IMR-90 (cell line): ENCODE data around the gene SH3TC1. TPM values are rescaled to one million over a fixed set of nuclear protein-coding genes. Genes with fewer than 3 reads are reported as not detected.
A peak's percentile ranks its signal among the peaks of the same experiment; 100 is the strongest.

Experiments used
- ATAC-seq: fragments of 200-7000 bp; cut with Tn5 transposase; 2 replicates; pipeline ENCODE4 v1.9.1; 2020; ENCODE audit warnings: low read depth, mild to moderate bottlenecking, moderate library complexity
- BruUV-seq: library from RNA; stranded (reverse); fragments of 400-500 nt; replicated peaks from 2 replicates; lab custom pipeline; 2021; lab: Mats Ljungman, UMichigan
- CTCF ChIA-PET: fragments of 300-600 bp; formaldehyde crosslinking; extraction: SDS; loops from one replicate; lab custom pipeline; 2021; ENCODE audit warnings: antibody characterized with exemption; lab: Yijun Ruan, JAX
- POLR2A ChIA-PET: fragments of 300-600 bp; sonication (Branson Sonifier 250); formaldehyde crosslinking; loops from one replicate; lab custom pipeline; 2022; ENCODE audit warnings: antibody characterized with exemption; ENCODE audit not compliant: unreplicated experiment; lab: Charles Lee
- DNase-seq: peaks from one replicate; pipeline ENCODE4 v3.0.0; 2013
- H2AFZ ChIP-seq: replicated peaks from 2 replicates; pipeline ENCODE3; 2013; ENCODE audit warnings: low read length, mild to moderate bottlenecking; ENCODE audit not compliant: poor library complexity
- H2AK5ac ChIP-seq: 2 replicates; pipeline ENCODE4 v1.6.1; 2013; ENCODE audit warnings: low read depth, low read length, inconsistent platforms
- H2AK9ac ChIP-seq: replicated peaks from 2 replicates; pipeline ENCODE3; 2013; ENCODE audit warnings: mild to moderate bottlenecking, low read depth, low read length, moderate library complexity; ENCODE audit not compliant: poor library complexity
- H2BK120ac ChIP-seq: 2 replicates; pipeline ENCODE4 v1.6.1; 2013; ENCODE audit warnings: low read depth, low read length, inconsistent platforms
- H2BK15ac ChIP-seq: 3 replicates; pipeline ENCODE4 v1.6.1; 2013; ENCODE audit warnings: low read depth, low read length, inconsistent platforms
- H2BK20ac ChIP-seq: 2 replicates; pipeline ENCODE4 v1.6.1; 2013; ENCODE audit warnings: low read depth, mild to moderate bottlenecking, inconsistent platforms, low read length, moderate library complexity
- H2BK5ac ChIP-seq: 2 replicates; pipeline ENCODE4 v1.6.1; 2013; ENCODE audit warnings: mild to moderate bottlenecking, low read depth, low read length, inconsistent platforms; ENCODE audit not compliant: poor library complexity, severe bottlenecking
- H3K14ac ChIP-seq: replicated peaks from 2 replicates; pipeline ENCODE4 v1.6.1; 2013; ENCODE audit warnings: low read depth, low read length, inconsistent platforms
- H3K18ac ChIP-seq: 2 replicates; pipeline ENCODE4 v1.6.1; 2013; ENCODE audit warnings: low read depth, low read length, control low read depth
- H3K23ac ChIP-seq: 2 replicates; pipeline ENCODE4 v1.6.1; 2013; ENCODE audit warnings: low read depth, low read length, inconsistent platforms
- H3K27ac ChIP-seq: 2 replicates; pipeline ENCODE4 v1.5.1; 2013; ENCODE audit warnings: mild to moderate bottlenecking, control low read depth, low read length; ENCODE audit not compliant: insufficient read depth
- H3K27me3 ChIP-seq: 2 replicates; pipeline ENCODE4 v1.6.1; 2013; ENCODE audit warnings: low read length; ENCODE audit not compliant: control insufficient read depth, insufficient read depth
- H3K36me3 ChIP-seq: 2 replicates; pipeline ENCODE4 v1.6.1; 2013; ENCODE audit warnings: low read length, mixed read lengths; ENCODE audit not compliant: control insufficient read depth, insufficient read depth
- H3K4ac ChIP-seq: 2 replicates; pipeline ENCODE4 v1.6.1; 2013; ENCODE audit warnings: low read depth, low read length, inconsistent platforms
- H3K4me1 ChIP-seq: 2 replicates; pipeline ENCODE4 v1.6.1; 2013; ENCODE audit warnings: low read length, mixed read lengths; ENCODE audit not compliant: control insufficient read depth, insufficient read depth
- H3K4me2 ChIP-seq: 2 replicates; pipeline ENCODE4 v1.6.1; 2013; ENCODE audit warnings: low read depth, mild to moderate bottlenecking, control low read depth, low read length, moderate library complexity
- H3K4me3 ChIP-seq: 2 replicates; pipeline ENCODE4 v1.5.1; 2013; ENCODE audit warnings: low read depth, mild to moderate bottlenecking, control low read depth, low read length, moderate library complexity; ENCODE audit not compliant: insufficient read depth
- H3K56ac ChIP-seq: 2 replicates; pipeline ENCODE4 v1.6.1; 2013; ENCODE audit warnings: low read length, inconsistent platforms; ENCODE audit not compliant: insufficient read depth; ENCODE audit errors: extremely low read depth
- H3K79me1 ChIP-seq, 2 experiments: 2 replicates each; pipeline ENCODE4 v1.6.1; 2013; ENCODE audit warnings: low read length in 2 of 2, inconsistent platforms in 1 of 2, low read depth in 1 of 2
- H3K9ac ChIP-seq: 2 replicates; pipeline ENCODE4 v1.6.1; 2013; ENCODE audit warnings: low read depth, low read length, control low read depth
- H3K9me1 ChIP-seq: 2 replicates; pipeline ENCODE4 v1.6.1; 2013; ENCODE audit warnings: low read length, inconsistent platforms; ENCODE audit not compliant: insufficient read depth
- H3K9me3 ChIP-seq: 2 replicates; pipeline ENCODE4 v1.6.1; 2013; ENCODE audit warnings: low read length; ENCODE audit not compliant: control insufficient read depth, insufficient read depth
- H4K20me1 ChIP-seq: 2 replicates; pipeline ENCODE4 v1.6.1; 2013; ENCODE audit warnings: low read length, inconsistent platforms; ENCODE audit not compliant: insufficient read depth
- H4K5ac ChIP-seq: 2 replicates; pipeline ENCODE4 v1.6.1; 2013; ENCODE audit warnings: mild to moderate bottlenecking, low read depth, low read length, control low read depth
- H4K8ac ChIP-seq, 2 experiments: 2 replicates each; pipeline ENCODE4 v1.6.1; 2013; ENCODE audit warnings: low read depth in 2 of 2, low read length in 2 of 2, control low read depth in 1 of 2, inconsistent platforms in 1 of 2
- H4K91ac ChIP-seq: 2 replicates; pipeline ENCODE4 v1.6.1; 2013; ENCODE audit warnings: low read depth, low read length, inconsistent platforms; ENCODE audit not compliant: insufficient read depth
- BHLHE40 ChIP-seq: fragments of 150-350 bp; IDR thresholded peaks from 2 replicates; pipeline ENCODE4 v1.6.1; 2016; ENCODE audit warnings: mild to moderate bottlenecking, low read depth, low read length
- CEBPB ChIP-seq: IDR thresholded peaks from 2 replicates; pipeline ENCODE4 v1.6.1; 2012; ENCODE audit warnings: low read depth, low read length, improper control_type of control experiment
- CHD1 ChIP-seq: IDR thresholded peaks from 2 replicates; pipeline ENCODE4 v1.6.1; 2012; ENCODE audit warnings: low read depth, low read length, improper control_type of control experiment
- FOS ChIP-seq: fragments of 150-350 bp; IDR thresholded peaks from 2 replicates; pipeline ENCODE4 v1.6.1; 2016; ENCODE audit warnings: low read depth, low read length
- MAZ ChIP-seq: IDR thresholded peaks from 2 replicates; pipeline ENCODE4 v1.6.1; 2012; ENCODE audit warnings: low read depth, mild to moderate bottlenecking, low read length, improper control_type of control experiment, moderate library complexity, borderline replicate concordance
- MXI1 ChIP-seq: IDR thresholded peaks from 2 replicates; pipeline ENCODE4 v1.6.1; 2012; ENCODE audit warnings: low read depth, mild to moderate bottlenecking, low read length, moderate library complexity, borderline replicate concordance
- NFE2L2 ChIP-seq: fragments of 150-350 bp; IDR thresholded peaks from 2 replicates; pipeline ENCODE4 v1.6.1; 2016; ENCODE audit warnings: low read depth, mild to moderate bottlenecking, low read length
- POLR2A ChIP-seq: IDR thresholded peaks from 2 replicates; pipeline ENCODE4 v1.6.1; 2012; ENCODE audit warnings: mild to moderate bottlenecking, low read depth, low read length
- RAD21 ChIP-seq: IDR thresholded peaks from 2 replicates; pipeline ENCODE4 v1.6.1; 2012; ENCODE audit warnings: low read length, improper control_type of control experiment
- RCOR1 ChIP-seq: IDR thresholded peaks from 2 replicates; pipeline ENCODE4 v1.6.1; 2012; ENCODE audit warnings: mild to moderate bottlenecking, low read length, improper control_type of control experiment; ENCODE audit not compliant: insufficient replicate concordance
- RFX5 ChIP-seq: IDR thresholded peaks from 2 replicates; pipeline ENCODE4 v1.8.0; 2012; ENCODE audit warnings: low read depth, mild to moderate bottlenecking, low read length, moderate library complexity
- SMC3 ChIP-seq: fragments of 150-350 bp; IDR thresholded peaks from 2 replicates; pipeline ENCODE4 v1.6.1; 2016; ENCODE audit warnings: low read depth, mild to moderate bottlenecking, antibody characterized with exemption, low read length, moderate library complexity
- WGBS, 2 experiments: methylation state at CpG; one replicate each; pipeline versions ENCODE4 v1.1.5 to v1.1.7; 2013; ENCODE audit warnings: missing lambda C conversion rate in 2 of 2; ENCODE audit not compliant: insufficient read length in 1 of 2; ENCODE audit errors: extremely low coverage in 2 of 2; 5-methylcytosine and 5-hydroxymethylcytosine counted together
- dilution Hi-C: fragments of 300-500 bp; cut with HindIII; formaldehyde crosslinking; loops from one replicate; pipeline ENCODE4 v1.14.3; 2018; ENCODE audit warnings: low sequenced_read_pairs; ENCODE audit not compliant: unreplicated experiment
- in situ Hi-C: fragments of 300-500 bp; cut with MboI; formaldehyde crosslinking; loops from 3 replicates; pipeline ENCODE4 v1.14.3; 2019; ENCODE audit warnings: low sequenced_read_pairs, inconsistent platforms, mixed read lengths
- intact Hi-C: fragments of 100-400 bp; cut with micrococcal nuclease; formaldehyde crosslinking; loops from 2 replicates; pipeline ENCODE4 v1.10.0; 2022
- polyA plus RNA-seq, 3 experiments: library from polyadenylated mRNA; depleted of rRNA; stranded (reverse); fragments of >200 nt; gene quantifications; 2 replicates each; pipeline ENCODE4 v1.2.3, GENCODE V29; 2012; ENCODE audit warnings: low replicate concordance in 1 of 3
- total RNA-seq: library from RNA; depleted of rRNA; stranded (reverse); fragments of >200 nt; gene quantifications from 2 replicates; pipeline ENCODE4 v1.2.3, GENCODE V29; 2012
- TF ChIP-seq, protein P1 (sequence below): conservative IDR thresholded peaks from 2 replicates; pipeline ENCODE4 v1.5.1; 2012; ENCODE audit warnings: mild to moderate bottlenecking, low read depth, low read length, improper control_type of control experiment
- TF ChIP-seq, protein P2 (sequence below): fragments of 150-350 bp; IDR thresholded peaks from 2 replicates; pipeline ENCODE4 v1.6.1; 2017; ENCODE audit warnings: mild to moderate bottlenecking, antibody characterized with exemption, low read length, low read depth
- TF ChIP-seq, protein P3 (sequence below): fragments of 150-350 bp; IDR thresholded peaks from 2 replicates; pipeline ENCODE4 v1.6.1; 2016; ENCODE audit warnings: low read depth, mild to moderate bottlenecking, low read length, moderate library complexity, borderline replicate concordance

Gene SH3TC1
- total and polyA plus RNA-seq, 2 of the 4 experiments (the other 2 are of a cell fraction): 1.6 to 2.2 TPM

DNA sequence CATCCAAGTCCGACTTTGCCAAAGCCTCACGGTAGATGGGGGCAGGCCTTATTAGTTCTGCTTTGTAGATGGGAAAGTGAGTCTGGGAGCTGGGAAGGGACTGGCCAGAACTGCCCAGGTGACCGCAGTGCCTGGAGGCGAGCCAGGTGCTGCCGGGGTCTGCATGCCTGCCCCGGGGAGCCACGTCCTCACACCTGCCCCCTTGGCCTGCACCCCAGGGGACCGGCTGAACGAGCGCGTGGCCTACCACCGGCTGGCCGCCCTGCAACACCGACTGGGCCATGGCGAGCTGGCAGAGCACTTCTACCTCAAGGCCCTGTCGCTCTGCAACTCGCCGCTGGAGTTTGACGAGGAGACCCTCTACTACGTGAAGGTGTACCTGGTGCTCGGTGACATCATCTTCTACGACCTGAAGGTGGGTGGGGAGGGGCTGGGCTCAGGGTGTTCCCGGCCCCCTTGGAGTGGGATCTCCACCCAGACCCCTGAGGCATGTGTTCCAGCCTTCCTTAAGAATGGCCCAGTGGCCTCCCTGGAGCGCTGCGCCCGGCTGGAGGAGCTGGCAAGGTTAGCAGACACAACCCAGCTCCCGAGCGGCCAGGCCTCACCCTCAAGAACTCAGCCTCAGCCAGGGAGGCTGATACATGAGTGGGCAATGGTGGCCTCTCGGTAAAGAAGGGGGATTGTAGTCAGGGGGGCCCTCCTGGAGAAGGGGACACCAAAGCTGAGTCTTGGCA is 38.3 kb downstream of the SH3TC1 start:
- whole genome bisulfite sequencing, 2 experiments: 93% methylated on average over 12 of the region's 29 CpGs; no CpG with 5 or more reads in 1 of the 2 experiments
- H3K9me1 ChIP-seq: no peaks in the 10 kb centered on the region
- POLR2A ChIA-PET: no interaction called here
- no peak overlapping the region for H3K56ac ChIP-seq
- H4K5ac ChIP-seq: no peak overlapping the region
- H3K4ac ChIP-seq: no peak overlapping the region
- in situ Hi-C loops (no loop called here), dilution Hi-C loops (no loop called here), intact Hi-C loops (no loop called here)
- H3K4me2 ChIP-seq: no peak overlapping the region
- H2BK20ac ChIP-seq: no peak overlapping the region
- ATAC-seq (no peak), DNase-seq (no peak)
- H4K91ac ChIP-seq: no peak overlapping the region
- H4K20me1 ChIP-seq: no peaks in the 10 kb centered on the region; the same call in 1 of the 2 replicates
- no peak overlapping the region for H3K4me3 ChIP-seq
- H2AFZ ChIP-seq: no peak overlapping the region
- no peak overlapping the region for H3K23ac ChIP-seq
- H3K27ac ChIP-seq: no peak overlapping the region
- no peak overlapping the region for H3K9ac ChIP-seq
- CTCF ChIA-PET: interaction anchor here (1.1 to 1.2 kb wide), 2 partner anchors 9 to 61 kb away, joined by 3 to 4 read pairs; no protein-coding TSS in a partner anchor
- no TSS peak for BruUV-seq
- no peak overlapping the region for H2BK15ac ChIP-seq
- peak overlapping the region; percentile 61 for H2AK9ac ChIP-seq
- H3K79me1 ChIP-seq: no peaks in the 10 kb centered on the region
- no peak overlapping the region for H2BK5ac ChIP-seq
- no peak overlapping the region for H2AK5ac ChIP-seq
- no peaks in the 10 kb centered on the region for H3K36me3 ChIP-seq
- H3K18ac ChIP-seq: no peak overlapping the region
- no peak overlapping the region for H2BK120ac ChIP-seq
- H3K9me3 ChIP-seq: no peaks in the 10 kb centered on the region
- no peak overlapping the region for H3K14ac ChIP-seq
- peaks cover 2% of the 10 kb centered on the region for H3K4me1 ChIP-seq
- H3K27me3 ChIP-seq: no peaks in the 10 kb centered on the region; the same call in 1 of the 2 replicates
- no peak overlapping the region for H4K8ac ChIP-seq
- TF ChIP-seq CEBPB: no peak
- TF ChIP-seq RFX5: no peak
- no peak for TF ChIP-seq RAD21
- TF ChIP-seq, protein P1, sequence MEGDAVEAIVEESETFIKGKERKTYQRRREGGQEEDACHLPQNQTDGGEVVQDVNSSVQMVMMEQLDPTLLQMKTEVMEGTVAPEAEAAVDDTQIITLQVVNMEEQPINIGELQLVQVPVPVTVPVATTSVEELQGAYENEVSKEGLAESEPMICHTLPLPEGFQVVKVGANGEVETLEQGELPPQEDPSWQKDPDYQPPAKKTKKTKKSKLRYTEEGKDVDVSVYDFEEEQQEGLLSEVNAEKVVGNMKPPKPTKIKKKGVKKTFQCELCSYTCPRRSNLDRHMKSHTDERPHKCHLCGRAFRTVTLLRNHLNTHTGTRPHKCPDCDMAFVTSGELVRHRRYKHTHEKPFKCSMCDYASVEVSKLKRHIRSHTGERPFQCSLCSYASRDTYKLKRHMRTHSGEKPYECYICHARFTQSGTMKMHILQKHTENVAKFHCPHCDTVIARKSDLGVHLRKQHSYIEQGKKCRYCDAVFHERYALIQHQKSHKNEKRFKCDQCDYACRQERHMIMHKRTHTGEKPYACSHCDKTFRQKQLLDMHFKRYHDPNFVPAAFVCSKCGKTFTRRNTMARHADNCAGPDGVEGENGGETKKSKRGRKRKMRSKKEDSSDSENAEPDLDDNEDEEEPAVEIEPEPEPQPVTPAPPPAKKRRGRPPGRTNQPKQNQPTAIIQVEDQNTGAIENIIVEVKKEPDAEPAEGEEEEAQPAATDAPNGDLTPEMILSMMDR: no peak
- no peak for TF ChIP-seq MAZ
- TF ChIP-seq CHD1: no peak
- no peak for TF ChIP-seq BHLHE40
- TF ChIP-seq RCOR1: no peak
- TF ChIP-seq, protein P2, sequence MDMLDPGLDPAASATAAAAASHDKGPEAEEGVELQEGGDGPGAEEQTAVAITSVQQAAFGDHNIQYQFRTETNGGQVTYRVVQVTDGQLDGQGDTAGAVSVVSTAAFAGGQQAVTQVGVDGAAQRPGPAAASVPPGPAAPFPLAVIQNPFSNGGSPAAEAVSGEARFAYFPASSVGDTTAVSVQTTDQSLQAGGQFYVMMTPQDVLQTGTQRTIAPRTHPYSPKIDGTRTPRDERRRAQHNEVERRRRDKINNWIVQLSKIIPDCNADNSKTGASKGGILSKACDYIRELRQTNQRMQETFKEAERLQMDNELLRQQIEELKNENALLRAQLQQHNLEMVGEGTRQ: no peak
- TF ChIP-seq, protein P3, sequence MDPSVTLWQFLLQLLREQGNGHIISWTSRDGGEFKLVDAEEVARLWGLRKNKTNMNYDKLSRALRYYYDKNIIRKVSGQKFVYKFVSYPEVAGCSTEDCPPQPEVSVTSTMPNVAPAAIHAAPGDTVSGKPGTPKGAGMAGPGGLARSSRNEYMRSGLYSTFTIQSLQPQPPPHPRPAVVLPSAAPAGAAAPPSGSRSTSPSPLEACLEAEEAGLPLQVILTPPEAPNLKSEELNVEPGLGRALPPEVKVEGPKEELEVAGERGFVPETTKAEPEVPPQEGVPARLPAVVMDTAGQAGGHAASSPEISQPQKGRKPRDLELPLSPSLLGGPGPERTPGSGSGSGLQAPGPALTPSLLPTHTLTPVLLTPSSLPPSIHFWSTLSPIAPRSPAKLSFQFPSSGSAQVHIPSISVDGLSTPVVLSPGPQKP: no peak
- TF ChIP-seq POLR2A: no peak
- no peak for TF ChIP-seq SMC3
- TF ChIP-seq FOS: no peak
- TF ChIP-seq NFE2L2: no peak
- TF ChIP-seq MXI1: no peak
